Measurements from ENCODE around the gene TAF13.
A peak's percentile ranks its signal among the peaks of the same experiment; 100 is the strongest.

TAF13 gene

GRCh38 chr1:109075531-109076490 is at the start of gene TAF13:
Gene TAF13 (minus strand): TSS chr1:109076003. CDS start chr1:109075947, 56 bp downstream.
- DNase-seq, result peak; percentile 96

- DNase-seq, result no peak
Observed at GRCh38 chr1:109120356-109120755, 44.6 kb upstream of the TAF13 start.

- no peak for DNase-seq
Observed at GRCh38 chr1:109118089-109118488, 42.3 kb upstream of the TAF13 start.

- peak; percentile 96 for DNase-seq
Observed at GRCh38 chr1:109116286-109116685, 40.5 kb upstream of the TAF13 start.

- DNase-seq, result peak; percentile 45
Observed at GRCh38 chr1:109115685-109116084, 39.9 kb upstream of the TAF13 start.

- peak; percentile 63 for DNase-seq
Observed at GRCh38 chr1:109114342-109114674, 38.5 kb upstream of the TAF13 start.

GRCh38 chr1:109113590-109114341 is 38.0 kb upstream of the TAF13 start, which contains the start of gene ELAPOR1:
Gene ELAPOR1 (plus strand): TSS chr1:109114115. CDS start chr1:109114184, 69 bp downstream.
- DNase-seq, result peak; percentile 96

- DNase-seq, result peak; percentile 91
Observed at GRCh38 chr1:109112652-109113285, 37.0 kb upstream of the TAF13 start.

- DNase-seq, result peak; percentile 39
Observed at GRCh38 chr1:109112056-109112651, 36.4 kb upstream of the TAF13 start.

- no peak for DNase-seq
Observed at GRCh38 chr1:109111386-109112055, 35.7 kb upstream of the TAF13 start.

- DNase-seq, result no peak
Observed at GRCh38 chr1:109109906-109110305, 34.1 kb upstream of the TAF13 start.

GRCh38 chr1:109107785-109108184 is 32.0 kb upstream of the TAF13 start:
- DNase-seq, result no peak

- no peak for DNase-seq
Observed at GRCh38 chr1:109105881-109106280, 30.1 kb upstream of the TAF13 start.

GRCh38 chr1:109104364-109105151 is 28.8 kb upstream of the TAF13 start:
- no peak for DNase-seq

GRCh38 chr1:109099938-109100773 is 24.4 kb upstream of the TAF13 start:
- peak; percentile 97 for DNase-seq

- no peak for DNase-seq
Observed at GRCh38 chr1:109096120-109096519, 20.3 kb upstream of the TAF13 start.

GRCh38 chr1:109095631-109096030 is 19.8 kb upstream of the TAF13 start:
- no peak for DNase-seq

GRCh38 chr1:109094871-109095270 is 19.1 kb upstream of the TAF13 start:
- DNase-seq, result no peak

GRCh38 chr1:109094377-109094803 is 18.6 kb upstream of the TAF13 start:
- no peak for DNase-seq

GRCh38 chr1:109091839-109092193 is 16.0 kb upstream of the TAF13 start:
- DNase-seq, result no peak

All from NCI-H69 (cell line).